Measurements from ENCODE around the gene RNF213. TPM values are rescaled to one million over a fixed set of nuclear protein-coding genes. Genes with fewer than 3 reads are reported as not detected.

The RNF213 gene
- total RNA-seq, 1 experiment from 2014 or later: 179 TPM

DNA sequence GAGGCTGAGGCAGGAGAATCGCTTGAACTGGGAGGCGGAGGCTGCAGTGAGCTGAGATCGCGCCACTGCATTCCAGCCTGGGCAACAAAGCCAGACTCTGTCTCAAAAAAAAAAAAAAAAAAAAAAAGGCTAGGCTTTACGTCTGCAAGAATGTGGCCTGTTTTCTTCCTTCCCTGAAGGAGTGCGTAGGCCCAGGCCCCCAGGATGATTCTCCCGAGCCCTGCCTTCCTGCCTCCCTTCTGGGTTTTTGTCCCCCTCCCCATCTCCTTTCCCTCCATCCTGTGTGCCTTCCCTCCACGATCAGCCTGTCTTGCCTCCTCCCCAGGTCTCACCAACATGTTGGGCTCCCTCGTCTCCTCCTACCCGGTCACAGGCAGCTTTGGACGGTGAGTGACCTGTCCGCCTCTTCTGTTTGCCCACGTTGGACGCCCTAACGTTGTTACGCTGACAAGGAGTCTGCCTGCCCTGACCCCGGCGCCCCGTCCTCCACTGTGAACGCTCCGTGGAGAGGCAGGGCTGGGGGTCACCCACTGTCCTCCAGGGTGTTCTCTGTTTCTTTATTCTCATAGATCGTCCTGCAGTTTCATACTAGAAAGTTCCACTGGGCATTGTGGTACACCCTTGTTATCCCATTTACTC lies 15.7 kb upstream of the RNF213 start:
- Histone ChIP-seq H3K9me2 (ENCODE audit: insufficient read depth) (no peaks in the 10 kb centered on the region), H3K79me2 (ENCODE audit: low read depth) (no peaks in the 10 kb centered on the region), H3K4me2 (no peak overlapping the region), H3K9me3 (ENCODE audit: insufficient read depth, low read depth) (no peaks in the 10 kb centered on the region), H4K20me1 (ENCODE audit: insufficient read depth) (no peaks in the 10 kb centered on the region), H3K27me3 (ENCODE audit: insufficient read depth, low read depth) (no peaks in the 10 kb centered on the region), H3K36me3 (ENCODE audit: low read depth) (no peaks in the 10 kb centered on the region), H3K4me1 (replicated peaks; ENCODE audit: insufficient read depth) (no peaks in the 10 kb centered on the region), H3F3A (ENCODE audit: insufficient read depth, low read depth) (no peaks in the 10 kb centered on the region), H2AFZ (no peak overlapping the region), H3K4me3 (no peak overlapping the region), H3K27ac (no peak overlapping the region)
- ChIA-PET CTCF (interaction anchor here (0.7 kb wide), 1 partner anchor 875 kb away, joined by 8 read pairs; no protein-coding TSS in a partner anchor), POLR2A (ENCODE audit: unreplicated experiment) (no interaction called here)
- intact Hi-C loops (cut with micrococcal nuclease; ENCODE audit: unreplicated experiment): no loop called here
- TF ChIP-seq EZH2 (IDR thresholded peaks at IDR 0.05; ENCODE audit: low read depth): no peak
- TF ChIP-seq, protein P1, sequence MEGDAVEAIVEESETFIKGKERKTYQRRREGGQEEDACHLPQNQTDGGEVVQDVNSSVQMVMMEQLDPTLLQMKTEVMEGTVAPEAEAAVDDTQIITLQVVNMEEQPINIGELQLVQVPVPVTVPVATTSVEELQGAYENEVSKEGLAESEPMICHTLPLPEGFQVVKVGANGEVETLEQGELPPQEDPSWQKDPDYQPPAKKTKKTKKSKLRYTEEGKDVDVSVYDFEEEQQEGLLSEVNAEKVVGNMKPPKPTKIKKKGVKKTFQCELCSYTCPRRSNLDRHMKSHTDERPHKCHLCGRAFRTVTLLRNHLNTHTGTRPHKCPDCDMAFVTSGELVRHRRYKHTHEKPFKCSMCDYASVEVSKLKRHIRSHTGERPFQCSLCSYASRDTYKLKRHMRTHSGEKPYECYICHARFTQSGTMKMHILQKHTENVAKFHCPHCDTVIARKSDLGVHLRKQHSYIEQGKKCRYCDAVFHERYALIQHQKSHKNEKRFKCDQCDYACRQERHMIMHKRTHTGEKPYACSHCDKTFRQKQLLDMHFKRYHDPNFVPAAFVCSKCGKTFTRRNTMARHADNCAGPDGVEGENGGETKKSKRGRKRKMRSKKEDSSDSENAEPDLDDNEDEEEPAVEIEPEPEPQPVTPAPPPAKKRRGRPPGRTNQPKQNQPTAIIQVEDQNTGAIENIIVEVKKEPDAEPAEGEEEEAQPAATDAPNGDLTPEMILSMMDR (conservative IDR thresholded peaks at IDR 0.05): no peak
- DNase-seq: no peak
- no TSS peak for BruUV-seq (replicated peaks)

GRCh38 chr17:80245566-80246265 lies 14.9 kb upstream of the RNF213 start:
- Histone ChIP-seq H3K4me2 (no peak overlapping the region), H3K36me3 (ENCODE audit: low read depth) (no peaks in the 10 kb centered on the region), H3K79me2 (ENCODE audit: low read depth) (no peaks in the 10 kb centered on the region), H3K27ac (no peak overlapping the region), H3K27me3 (ENCODE audit: insufficient read depth, low read depth) (no peaks in the 10 kb centered on the region), H3K9me2 (ENCODE audit: insufficient read depth) (no peaks in the 10 kb centered on the region), H3K4me3 (no peak overlapping the region), H4K20me1 (ENCODE audit: insufficient read depth) (no peaks in the 10 kb centered on the region), H2AFZ (no peak overlapping the region), H3K9me3 (ENCODE audit: insufficient read depth, low read depth) (no peaks in the 10 kb centered on the region), H3F3A (ENCODE audit: insufficient read depth, low read depth) (no peaks in the 10 kb centered on the region), H3K4me1 (replicated peaks; ENCODE audit: insufficient read depth) (no peaks in the 10 kb centered on the region)
- ChIA-PET POLR2A (ENCODE audit: unreplicated experiment) (no interaction called here), CTCF (no interaction called here)
- no peak for DNase-seq
- TF ChIP-seq, protein P1 (conservative IDR thresholded peaks at IDR 0.05): no peak
- no peak for TF ChIP-seq EZH2 (IDR thresholded peaks at IDR 0.05; ENCODE audit: low read depth)
- intact Hi-C loops (cut with micrococcal nuclease; ENCODE audit: unreplicated experiment): no loop called here
- BruUV-seq (replicated peaks): no TSS peak

DNA sequence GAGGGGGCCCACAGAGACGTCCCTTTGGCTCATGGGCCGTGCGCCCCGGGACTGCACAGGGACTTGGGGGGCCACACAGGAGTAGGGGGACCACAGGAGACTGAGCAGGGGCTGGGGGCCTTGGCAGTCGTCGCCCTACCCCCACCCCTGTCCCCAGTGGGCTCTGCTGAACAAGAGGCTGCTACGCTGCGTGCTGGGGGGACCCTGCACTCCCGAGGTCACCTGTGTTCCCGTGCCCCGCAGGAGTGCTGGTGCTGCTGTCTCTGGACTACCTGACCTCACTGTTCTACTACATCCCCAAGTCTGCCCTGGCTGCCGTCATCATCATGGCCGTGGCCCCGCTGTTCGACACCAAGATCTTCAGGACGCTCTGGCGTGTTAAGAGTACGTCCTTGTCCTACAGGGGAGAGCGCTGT lies 14.4 kb upstream of the RNF213 start:
- Histone ChIP-seq H3K27ac (no peak overlapping the region), H2AFZ (no peak overlapping the region), H3K4me3 (no peak overlapping the region), H3K36me3 (ENCODE audit: low read depth) (no peaks in the 10 kb centered on the region), H3K79me2 (ENCODE audit: low read depth) (no peaks in the 10 kb centered on the region), H3K4me1 (replicated peaks; ENCODE audit: insufficient read depth) (no peaks in the 10 kb centered on the region), H3K4me2 (no peak overlapping the region), H3F3A (ENCODE audit: insufficient read depth, low read depth) (no peaks in the 10 kb centered on the region), H3K9me2 (ENCODE audit: insufficient read depth) (no peaks in the 10 kb centered on the region), H4K20me1 (ENCODE audit: insufficient read depth) (no peaks in the 10 kb centered on the region), H3K9me3 (ENCODE audit: insufficient read depth, low read depth) (no peaks in the 10 kb centered on the region), H3K27me3 (ENCODE audit: insufficient read depth, low read depth) (no peaks in the 10 kb centered on the region)
- TF ChIP-seq, protein P1 (conservative IDR thresholded peaks at IDR 0.05): no peak
- TF ChIP-seq EZH2 (IDR thresholded peaks at IDR 0.05; ENCODE audit: low read depth): no peak
- ChIA-PET POLR2A (ENCODE audit: unreplicated experiment) (no interaction called here), CTCF (no interaction called here)
- intact Hi-C loops (cut with micrococcal nuclease; ENCODE audit: unreplicated experiment): no loop called here
- no peak for DNase-seq
- BruUV-seq (replicated peaks): no TSS peak

Measured in PC-9 (cell line).